Measurements from ENCODE around the gene GNAZ.

DNA sequence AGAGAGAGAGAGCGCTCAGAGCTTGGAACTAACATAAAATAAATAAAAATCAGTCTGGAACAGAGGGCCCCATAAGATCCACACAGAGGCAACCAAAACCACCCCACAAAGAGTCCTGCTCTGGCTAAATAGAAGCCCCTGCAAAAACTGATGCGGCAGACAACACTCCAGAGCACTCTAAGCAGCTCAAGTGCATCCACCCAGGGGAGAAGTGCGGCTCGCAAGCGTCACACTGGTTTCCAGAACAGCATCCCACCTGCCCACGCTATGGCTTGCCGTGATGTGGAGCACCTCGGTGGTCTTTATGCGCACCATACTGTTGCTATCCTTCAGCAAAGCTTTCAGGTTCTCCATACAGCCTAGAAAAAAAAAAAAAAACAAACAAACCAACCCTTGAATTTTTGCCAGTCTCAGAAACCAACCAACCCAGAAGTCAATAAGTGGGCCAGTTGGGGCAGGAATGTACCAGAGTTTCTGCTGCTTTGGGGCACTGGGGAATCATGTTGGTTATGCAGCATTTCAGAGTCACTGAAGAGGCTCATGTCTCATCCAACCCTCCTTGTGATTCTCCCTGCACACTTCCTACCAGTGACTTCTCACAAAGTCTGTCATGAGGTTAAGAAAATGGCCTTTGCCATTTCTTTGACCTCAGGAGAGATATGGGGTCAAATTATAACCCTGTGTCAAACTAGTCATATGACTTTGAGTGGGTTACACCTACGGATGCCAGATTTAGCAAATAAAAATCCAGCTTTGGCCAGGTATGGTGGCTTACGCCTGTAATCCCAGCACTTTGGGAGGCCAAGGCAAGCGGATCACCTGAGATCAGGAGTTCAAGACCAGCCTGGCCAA lies 68.5 kb downstream of the GNAZ start:
- TF ChIP-seq EP300 (IDR thresholded peaks at IDR 0.05) = no peak
- TF ChIP-seq, protein P1, sequence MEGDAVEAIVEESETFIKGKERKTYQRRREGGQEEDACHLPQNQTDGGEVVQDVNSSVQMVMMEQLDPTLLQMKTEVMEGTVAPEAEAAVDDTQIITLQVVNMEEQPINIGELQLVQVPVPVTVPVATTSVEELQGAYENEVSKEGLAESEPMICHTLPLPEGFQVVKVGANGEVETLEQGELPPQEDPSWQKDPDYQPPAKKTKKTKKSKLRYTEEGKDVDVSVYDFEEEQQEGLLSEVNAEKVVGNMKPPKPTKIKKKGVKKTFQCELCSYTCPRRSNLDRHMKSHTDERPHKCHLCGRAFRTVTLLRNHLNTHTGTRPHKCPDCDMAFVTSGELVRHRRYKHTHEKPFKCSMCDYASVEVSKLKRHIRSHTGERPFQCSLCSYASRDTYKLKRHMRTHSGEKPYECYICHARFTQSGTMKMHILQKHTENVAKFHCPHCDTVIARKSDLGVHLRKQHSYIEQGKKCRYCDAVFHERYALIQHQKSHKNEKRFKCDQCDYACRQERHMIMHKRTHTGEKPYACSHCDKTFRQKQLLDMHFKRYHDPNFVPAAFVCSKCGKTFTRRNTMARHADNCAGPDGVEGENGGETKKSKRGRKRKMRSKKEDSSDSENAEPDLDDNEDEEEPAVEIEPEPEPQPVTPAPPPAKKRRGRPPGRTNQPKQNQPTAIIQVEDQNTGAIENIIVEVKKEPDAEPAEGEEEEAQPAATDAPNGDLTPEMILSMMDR (IDR thresholded peaks at IDR 0.05) = no peak

All from gastroesophageal sphincter (tissue), 3 donors.